HL-60 (cell line): ENCODE measurements around the gene HIRA.

Experiments used
- GABPA ChIP-seq: IDR thresholded peaks from 2 replicates; pipeline ENCODE4 v1.6.1; 2012; ENCODE audit warnings: low read depth
- POLR2AphosphoS5 ChIP-seq: IDR thresholded peaks from 2 replicates; pipeline ENCODE4 v1.6.1; 2012; ENCODE audit warnings: low read depth
- SPI1 ChIP-seq: IDR thresholded peaks from 2 replicates; pipeline ENCODE4 v1.6.1; 2012; ENCODE audit warnings: low read depth, mild to moderate bottlenecking, borderline replicate concordance
- TF ChIP-seq, protein P1 (sequence below): IDR thresholded peaks from one replicate; pipeline ENCODE4 v1.5.1; 2011; ENCODE audit warnings: low read length, control low read depth, inconsistent platforms; ENCODE audit not compliant: insufficient read depth
- TF ChIP-seq, protein P2 (sequence below): IDR thresholded peaks from 2 replicates; pipeline ENCODE4 v1.6.1; 2012; ENCODE audit warnings: low read depth; ENCODE audit not compliant: insufficient replicate concordance

DNA sequence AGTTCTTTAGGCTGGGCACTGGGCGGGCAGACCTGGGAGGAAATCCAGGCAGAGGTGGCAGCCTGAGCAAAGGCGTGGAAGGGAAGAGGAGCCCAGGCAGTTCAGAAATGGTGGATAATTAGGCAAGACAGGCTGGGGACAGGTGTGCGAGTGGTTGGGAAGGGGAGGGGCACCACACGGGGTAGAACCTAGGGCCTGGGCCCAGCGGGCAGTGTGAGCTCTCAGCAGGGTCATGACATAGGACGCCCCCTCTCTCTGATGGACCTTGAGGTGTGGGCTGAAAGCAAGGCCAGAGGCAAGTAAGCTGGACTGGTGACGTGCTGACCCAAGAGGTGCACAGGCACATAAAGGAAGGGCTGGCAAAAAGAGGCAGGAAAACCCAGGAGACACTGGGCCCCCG, 40.7 kb upstream of the HIRA start:
- TF ChIP-seq, protein P1, sequence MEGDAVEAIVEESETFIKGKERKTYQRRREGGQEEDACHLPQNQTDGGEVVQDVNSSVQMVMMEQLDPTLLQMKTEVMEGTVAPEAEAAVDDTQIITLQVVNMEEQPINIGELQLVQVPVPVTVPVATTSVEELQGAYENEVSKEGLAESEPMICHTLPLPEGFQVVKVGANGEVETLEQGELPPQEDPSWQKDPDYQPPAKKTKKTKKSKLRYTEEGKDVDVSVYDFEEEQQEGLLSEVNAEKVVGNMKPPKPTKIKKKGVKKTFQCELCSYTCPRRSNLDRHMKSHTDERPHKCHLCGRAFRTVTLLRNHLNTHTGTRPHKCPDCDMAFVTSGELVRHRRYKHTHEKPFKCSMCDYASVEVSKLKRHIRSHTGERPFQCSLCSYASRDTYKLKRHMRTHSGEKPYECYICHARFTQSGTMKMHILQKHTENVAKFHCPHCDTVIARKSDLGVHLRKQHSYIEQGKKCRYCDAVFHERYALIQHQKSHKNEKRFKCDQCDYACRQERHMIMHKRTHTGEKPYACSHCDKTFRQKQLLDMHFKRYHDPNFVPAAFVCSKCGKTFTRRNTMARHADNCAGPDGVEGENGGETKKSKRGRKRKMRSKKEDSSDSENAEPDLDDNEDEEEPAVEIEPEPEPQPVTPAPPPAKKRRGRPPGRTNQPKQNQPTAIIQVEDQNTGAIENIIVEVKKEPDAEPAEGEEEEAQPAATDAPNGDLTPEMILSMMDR = no peak
- no peak for TF ChIP-seq SPI1
- TF ChIP-seq GABPA = no peak
- TF ChIP-seq POLR2AphosphoS5 = no peak
- TF ChIP-seq, protein P2, sequence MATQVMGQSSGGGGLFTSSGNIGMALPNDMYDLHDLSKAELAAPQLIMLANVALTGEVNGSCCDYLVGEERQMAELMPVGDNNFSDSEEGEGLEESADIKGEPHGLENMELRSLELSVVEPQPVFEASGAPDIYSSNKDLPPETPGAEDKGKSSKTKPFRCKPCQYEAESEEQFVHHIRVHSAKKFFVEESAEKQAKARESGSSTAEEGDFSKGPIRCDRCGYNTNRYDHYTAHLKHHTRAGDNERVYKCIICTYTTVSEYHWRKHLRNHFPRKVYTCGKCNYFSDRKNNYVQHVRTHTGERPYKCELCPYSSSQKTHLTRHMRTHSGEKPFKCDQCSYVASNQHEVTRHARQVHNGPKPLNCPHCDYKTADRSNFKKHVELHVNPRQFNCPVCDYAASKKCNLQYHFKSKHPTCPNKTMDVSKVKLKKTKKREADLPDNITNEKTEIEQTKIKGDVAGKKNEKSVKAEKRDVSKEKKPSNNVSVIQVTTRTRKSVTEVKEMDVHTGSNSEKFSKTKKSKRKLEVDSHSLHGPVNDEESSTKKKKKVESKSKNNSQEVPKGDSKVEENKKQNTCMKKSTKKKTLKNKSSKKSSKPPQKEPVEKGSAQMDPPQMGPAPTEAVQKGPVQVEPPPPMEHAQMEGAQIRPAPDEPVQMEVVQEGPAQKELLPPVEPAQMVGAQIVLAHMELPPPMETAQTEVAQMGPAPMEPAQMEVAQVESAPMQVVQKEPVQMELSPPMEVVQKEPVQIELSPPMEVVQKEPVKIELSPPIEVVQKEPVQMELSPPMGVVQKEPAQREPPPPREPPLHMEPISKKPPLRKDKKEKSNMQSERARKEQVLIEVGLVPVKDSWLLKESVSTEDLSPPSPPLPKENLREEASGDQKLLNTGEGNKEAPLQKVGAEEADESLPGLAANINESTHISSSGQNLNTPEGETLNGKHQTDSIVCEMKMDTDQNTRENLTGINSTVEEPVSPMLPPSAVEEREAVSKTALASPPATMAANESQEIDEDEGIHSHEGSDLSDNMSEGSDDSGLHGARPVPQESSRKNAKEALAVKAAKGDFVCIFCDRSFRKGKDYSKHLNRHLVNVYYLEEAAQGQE = no peak
